ENCODE results near the gene SMG6.

Gene SMG6

DNA sequence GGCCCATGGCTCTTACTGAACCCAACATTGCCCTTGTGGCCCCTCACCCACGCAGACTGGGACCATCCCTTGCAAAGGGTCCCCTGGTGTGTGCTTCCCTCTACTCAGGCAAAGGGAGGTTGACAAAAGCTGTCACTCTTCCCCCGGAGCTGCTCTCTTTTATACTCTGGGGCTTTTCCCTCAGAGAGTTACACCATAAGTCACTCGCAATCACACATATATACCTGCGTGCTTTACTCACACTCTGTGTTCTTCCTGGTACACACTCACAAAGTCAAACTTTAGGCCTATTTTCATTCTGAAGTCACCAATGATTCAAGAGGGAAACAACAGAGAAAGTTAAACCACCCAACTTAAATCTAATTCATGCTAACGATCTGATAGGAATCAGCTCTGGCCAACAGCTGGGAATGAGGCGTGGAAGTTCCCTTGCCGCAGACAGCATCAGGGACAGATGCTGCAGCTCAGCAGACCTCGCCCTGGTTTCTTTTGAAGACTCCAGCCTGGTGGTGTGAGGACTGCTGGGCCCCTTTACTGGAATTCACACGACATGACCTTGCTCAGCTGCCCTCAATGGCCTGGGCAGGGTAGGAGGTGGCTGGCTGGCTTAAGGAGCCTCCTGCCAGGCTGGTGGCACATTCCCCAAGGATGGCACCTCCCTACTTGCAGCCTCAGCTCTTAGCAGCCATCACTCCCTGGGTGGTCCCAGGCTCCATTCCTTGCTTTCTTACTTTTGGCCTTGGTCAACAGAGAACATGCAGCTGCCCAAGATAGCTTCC lies 221.4 kb downstream of the SMG6 start:
- TF ChIP-seq, protein P1, sequence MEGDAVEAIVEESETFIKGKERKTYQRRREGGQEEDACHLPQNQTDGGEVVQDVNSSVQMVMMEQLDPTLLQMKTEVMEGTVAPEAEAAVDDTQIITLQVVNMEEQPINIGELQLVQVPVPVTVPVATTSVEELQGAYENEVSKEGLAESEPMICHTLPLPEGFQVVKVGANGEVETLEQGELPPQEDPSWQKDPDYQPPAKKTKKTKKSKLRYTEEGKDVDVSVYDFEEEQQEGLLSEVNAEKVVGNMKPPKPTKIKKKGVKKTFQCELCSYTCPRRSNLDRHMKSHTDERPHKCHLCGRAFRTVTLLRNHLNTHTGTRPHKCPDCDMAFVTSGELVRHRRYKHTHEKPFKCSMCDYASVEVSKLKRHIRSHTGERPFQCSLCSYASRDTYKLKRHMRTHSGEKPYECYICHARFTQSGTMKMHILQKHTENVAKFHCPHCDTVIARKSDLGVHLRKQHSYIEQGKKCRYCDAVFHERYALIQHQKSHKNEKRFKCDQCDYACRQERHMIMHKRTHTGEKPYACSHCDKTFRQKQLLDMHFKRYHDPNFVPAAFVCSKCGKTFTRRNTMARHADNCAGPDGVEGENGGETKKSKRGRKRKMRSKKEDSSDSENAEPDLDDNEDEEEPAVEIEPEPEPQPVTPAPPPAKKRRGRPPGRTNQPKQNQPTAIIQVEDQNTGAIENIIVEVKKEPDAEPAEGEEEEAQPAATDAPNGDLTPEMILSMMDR (IDR thresholded peaks at IDR 0.05): no peak

DNA sequence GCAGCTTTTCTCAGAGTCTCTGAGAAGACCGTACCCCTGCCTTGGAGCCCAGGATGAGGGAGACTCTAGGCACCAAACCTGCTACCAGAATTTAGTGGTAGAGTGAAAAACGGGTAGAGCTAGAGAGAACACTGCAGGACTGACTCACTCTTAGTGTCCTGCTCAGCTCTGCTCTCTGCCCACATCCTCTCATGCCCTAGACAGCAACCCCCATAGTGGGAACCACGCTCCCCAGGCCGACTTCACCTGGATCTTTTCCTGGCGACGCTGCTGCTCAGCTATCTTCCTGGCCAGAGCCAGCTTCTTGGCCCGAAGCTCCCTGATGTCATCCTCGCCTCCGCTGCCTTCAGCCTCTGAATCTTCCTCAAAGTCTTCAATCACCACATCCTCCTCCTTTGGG lies 222.0 kb downstream of the SMG6 start:
- TF ChIP-seq, protein P1 (IDR thresholded peaks at IDR 0.05): no peak

DNA sequence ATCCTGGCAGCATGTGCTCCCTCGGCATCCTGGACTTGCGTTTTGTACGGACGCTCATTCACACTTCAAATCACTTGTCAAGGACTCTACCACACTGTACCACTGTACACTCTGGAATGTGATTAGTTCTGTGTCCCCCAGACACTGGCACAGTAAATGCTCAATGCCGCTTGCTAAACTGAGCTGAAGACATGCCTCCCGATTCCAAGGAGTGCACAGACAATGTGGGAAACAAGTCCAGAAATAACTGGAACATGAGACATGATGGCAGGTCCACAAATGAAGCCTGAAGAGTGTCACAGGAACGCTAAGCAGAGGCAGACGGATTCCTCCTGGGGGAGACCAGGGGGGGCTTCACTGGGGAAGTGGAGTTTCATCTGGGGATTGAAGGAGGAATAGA lies 226.5 kb downstream of the SMG6 start:
- TF ChIP-seq, protein P1 (IDR thresholded peaks at IDR 0.05): no peak

DNA sequence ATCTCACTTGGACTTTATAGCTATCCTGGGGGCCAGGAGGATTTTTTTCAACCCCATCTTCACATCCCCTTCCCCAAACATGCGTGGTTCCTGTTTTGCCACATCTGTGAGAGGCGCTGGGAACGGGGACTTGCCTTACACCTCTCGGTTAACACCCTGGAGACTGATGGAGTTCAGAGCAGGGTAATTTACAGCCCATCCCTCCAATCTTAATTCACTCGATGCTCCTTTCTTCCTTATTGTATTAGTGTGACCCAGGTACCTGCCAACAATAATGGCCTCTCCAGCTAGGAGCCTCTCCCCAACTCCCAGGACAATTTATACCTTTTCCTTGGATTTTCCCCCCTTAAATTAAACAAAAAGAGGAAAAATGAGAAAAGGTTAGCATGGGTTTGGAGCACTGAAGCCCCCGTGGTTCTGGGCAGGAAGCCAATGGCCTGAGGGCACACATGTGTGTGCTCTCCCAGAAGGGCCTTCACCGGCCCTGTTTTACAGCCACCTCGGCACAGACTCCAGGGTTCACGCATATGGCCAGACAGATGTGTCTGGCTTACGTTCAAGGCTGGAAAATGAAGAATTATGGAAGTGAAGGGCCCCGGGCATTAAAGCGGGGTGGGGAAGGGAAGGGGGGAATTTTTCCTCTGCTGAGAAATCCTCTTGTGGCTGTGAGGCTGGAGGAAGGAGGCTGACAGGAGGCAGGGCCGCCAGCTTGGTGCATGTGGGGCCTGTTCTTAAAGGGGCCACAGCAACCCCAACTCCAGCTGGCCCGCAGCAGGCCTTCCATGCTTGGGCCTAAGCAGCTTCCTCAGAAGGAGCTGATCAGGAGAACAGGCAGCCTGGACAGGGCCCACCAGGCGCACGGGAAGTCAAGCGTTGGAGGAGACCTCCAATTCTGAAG lies 227.2 kb downstream of the SMG6 start:
- TF ChIP-seq, protein P1 (IDR thresholded peaks at IDR 0.05): no peak

- TF ChIP-seq, protein P1 (IDR thresholded peaks at IDR 0.05): no peak
Observed at GRCh38 chr17:2075336-2076086, 228.1 kb downstream of the SMG6 start.

GRCh38 chr17:2074919-2075318 lies 228.7 kb downstream of the SMG6 start:
- TF ChIP-seq, protein P1 (IDR thresholded peaks at IDR 0.05): no peak
